H1 (cell line): ENCODE results near the gene RAI14. TPM values are rescaled to one million over a fixed set of nuclear protein-coding genes. Genes with fewer than 3 reads are reported as not detected.

Experiments
- CTCF ChIA-PET: fragments of 300-600 bp; sonication (Branson Sonifier 250); formaldehyde crosslinking; loops from one replicate; lab custom pipeline; 2021; ENCODE audit not compliant: partially characterized antibody; lab: Charles Lee
- POLR2A ChIA-PET: fragments of 300-600 bp; sonication (Branson Sonifier 250); formaldehyde crosslinking; loops from one replicate; lab custom pipeline; 2021; ENCODE audit warnings: inconsistent platforms; ENCODE audit not compliant: partially characterized antibody; lab: Charles Lee
- DNase-seq, 2 experiments: peaks; one replicate each; pipeline versions ENCODE4 v3.0.0 to v3.0.0-alpha.2; 2010 to 2022; ENCODE audit warnings: low spot score in 2 of 2, low read depth in 1 of 2, mixed read lengths in 1 of 2
- FAIRE-seq: peaks from 2 replicates; lab custom pipeline; 2011; peaks lifted over from hg19 to GRCh38; lab: Jason Lieb, UNC
- H2AFZ ChIP-seq: 2 replicates; pipeline ENCODE4 v1.8.1; 2012; ENCODE audit warnings: low read length, inconsistent platforms
- H2AK5ac ChIP-seq: 2 replicates; pipeline ENCODE4 v1.6.1; 2013; ENCODE audit warnings: low read depth, low read length
- H2BK120ac ChIP-seq: replicated peaks from 2 replicates; pipeline ENCODE3; 2013; ENCODE audit warnings: low read depth, low read length, inconsistent platforms
- H2BK12ac ChIP-seq: 2 replicates; pipeline ENCODE4 v1.6.1; 2013; ENCODE audit warnings: low read depth, low read length
- H2BK15ac ChIP-seq: 2 replicates; pipeline ENCODE4 v1.6.1; 2013; ENCODE audit warnings: low read length
- H2BK20ac ChIP-seq: 2 replicates; pipeline ENCODE4 v1.6.1; 2013; ENCODE audit warnings: low read length
- H2BK5ac ChIP-seq: 2 replicates; pipeline ENCODE4 v1.6.1; 2013; ENCODE audit warnings: low read depth, low read length
- H3K14ac ChIP-seq: 2 replicates; pipeline ENCODE4 v1.6.1; 2013; ENCODE audit warnings: inconsistent platforms; ENCODE audit not compliant: insufficient read length
- H3K18ac ChIP-seq: 2 replicates; pipeline ENCODE4 v1.6.1; 2013; ENCODE audit warnings: low read length; ENCODE audit errors: extremely low read depth
- H3K23ac ChIP-seq: 2 replicates; pipeline ENCODE4 v1.6.1; 2013; ENCODE audit warnings: inconsistent platforms; ENCODE audit not compliant: insufficient read length
- H3K23me2 ChIP-seq: 2 replicates; pipeline ENCODE4 v1.6.1; 2013; ENCODE audit warnings: low read depth, low read length
- H3K27ac ChIP-seq: 2 replicates; pipeline ENCODE4 v1.6.1; 2011; ENCODE audit warnings: low read depth, low read length, inconsistent platforms
- H3K27me3 ChIP-seq, 4 experiments: replicated peaks in 1 of 4; 1 replicate in 1 of 4; 2 replicates in 3 of 4; pipeline versions ENCODE4 v1.6.1 to v1.8.1; 2011 to 2013; ENCODE audit warnings: low read length in 3 of 4, mild to moderate bottlenecking in 3 of 4, inconsistent platforms in 2 of 4, mixed read lengths in 2 of 4, moderate library complexity in 1 of 4; ENCODE audit not compliant: control insufficient read depth in 3 of 4, insufficient read depth in 3 of 4; ENCODE audit errors: extremely low read depth in 1 of 4
- H3K36me3 ChIP-seq, 4 experiments: 2 replicates each; pipeline versions ENCODE4 v1.6.1 to v1.8.1; 2011 to 2013; ENCODE audit warnings: mild to moderate bottlenecking in 4 of 4, low read length in 3 of 4, moderate library complexity in 2 of 4, control low read depth in 1 of 4, inconsistent platforms in 1 of 4; ENCODE audit not compliant: insufficient read depth in 4 of 4, control insufficient read depth in 2 of 4
- H3K4ac ChIP-seq: replicated peaks from 2 replicates; pipeline ENCODE3; 2013; ENCODE audit warnings: low read length, low read depth, mixed read lengths, inconsistent platforms; ENCODE audit not compliant: insufficient read length
- H3K4me1 ChIP-seq, 4 experiments: replicated peaks in 1 of 4; 1 replicate in 1 of 4; 2 replicates in 3 of 4; pipeline versions ENCODE4 v1.6.1 to v1.8.1; 2011 to 2013; ENCODE audit warnings: low read length in 3 of 4, inconsistent platforms in 2 of 4, mixed read lengths in 1 of 4; ENCODE audit not compliant: insufficient read depth in 4 of 4, control insufficient read depth in 3 of 4
- H3K4me2 ChIP-seq, 2 experiments: 2 replicates each; pipeline versions ENCODE4 v1.6.1 to v1.8.1; 2011 to 2013; ENCODE audit warnings: low read depth in 2 of 2, low read length in 2 of 2, control low read depth in 1 of 2, inconsistent platforms in 1 of 2, mild to moderate bottlenecking in 1 of 2; ENCODE audit not compliant: insufficient read depth in 1 of 2
- H3K4me3 ChIP-seq, 4 experiments: fragments of 200-600, 300-600 bp in 1 of 4; sonication (generic), shearing (Covaris generic), sonication (Bioruptor Twin) in 1 of 4; 2 replicates each; pipeline versions ENCODE4 v1.5.1 to v1.8.1; 2011 to 2016; ENCODE audit warnings: low read length in 4 of 4, low read depth in 3 of 4, control low read depth in 2 of 4, inconsistent platforms in 2 of 4, mild to moderate bottlenecking in 2 of 4, mixed read lengths in 1 of 4, moderate library complexity in 1 of 4; ENCODE audit not compliant: insufficient read depth in 2 of 4; ENCODE audit errors: extremely low read depth in 1 of 4
- H3K56ac ChIP-seq: replicated peaks from 2 replicates; pipeline ENCODE3; 2013; ENCODE audit warnings: low read depth, mild to moderate bottlenecking, mixed read lengths, low read length, inconsistent platforms; ENCODE audit not compliant: insufficient read length
- H3K79me1 ChIP-seq: 2 replicates; pipeline ENCODE4 v1.6.1; 2013; ENCODE audit warnings: low read depth, low read length, control low read depth
- H3K79me2 ChIP-seq, 2 experiments: 2 replicates each; pipeline versions ENCODE4 v1.6.1 to v1.8.1; 2012 to 2013; ENCODE audit warnings: low read length in 2 of 2, mild to moderate bottlenecking in 2 of 2, inconsistent platforms in 1 of 2; ENCODE audit not compliant: insufficient read depth in 2 of 2, control insufficient read depth in 1 of 2
- H3K9ac ChIP-seq, 4 experiments: replicated peaks in 1 of 4; 1 replicate in 1 of 4; 2 replicates in 3 of 4; pipeline versions ENCODE4 v1.6.1 to v1.8.1; 2011 to 2013; ENCODE audit warnings: low read depth in 3 of 4, low read length in 3 of 4, control low read depth in 2 of 4, mild to moderate bottlenecking in 2 of 4, moderate library complexity in 2 of 4, inconsistent platforms in 1 of 4; ENCODE audit errors: extremely low read depth in 1 of 4
- H3K9me3 ChIP-seq, 2 experiments: 2 replicates each; pipeline versions ENCODE4 v1.6.1 to v1.8.1; 2012 to 2013; ENCODE audit warnings: mild to moderate bottlenecking in 2 of 2, moderate library complexity in 2 of 2, control low read depth in 1 of 2, inconsistent platforms in 1 of 2, low read depth in 1 of 2, low read length in 1 of 2, mixed read lengths in 1 of 2; ENCODE audit not compliant: insufficient read depth in 2 of 2
- H4K20me1 ChIP-seq, 2 experiments: replicated peaks in 1 of 2; 2 replicates each; pipeline versions ENCODE3 to v1.8.1; 2011 to 2013; ENCODE audit warnings: inconsistent platforms in 2 of 2, low read length in 2 of 2, mild to moderate bottlenecking in 1 of 2; ENCODE audit not compliant: insufficient read depth in 2 of 2, control insufficient read depth in 1 of 2
- H4K5ac ChIP-seq: 2 replicates; pipeline ENCODE4 v1.6.1; 2013; ENCODE audit warnings: low read length, low read depth, mixed read lengths, inconsistent platforms; ENCODE audit not compliant: insufficient read length
- H4K8ac ChIP-seq: 2 replicates; pipeline ENCODE4 v1.8.0; 2013; ENCODE audit warnings: mild to moderate bottlenecking, moderate library complexity, low read length, inconsistent platforms; ENCODE audit not compliant: insufficient read depth; ENCODE audit errors: extremely low read depth
- H4K91ac ChIP-seq: replicated peaks from 2 replicates; pipeline ENCODE3; 2013; ENCODE audit warnings: low read length, mixed read lengths, inconsistent platforms; ENCODE audit not compliant: insufficient read length
- CREB1 ChIP-seq: IDR thresholded peaks from 2 replicates; pipeline ENCODE4 v1.6.1; 2012; ENCODE audit warnings: inconsistent platforms
- GTF2F1 ChIP-seq: IDR thresholded peaks from 2 replicates; pipeline ENCODE4 v1.6.1; 2012; ENCODE audit warnings: low read depth, low read length, improper control_type of control experiment, borderline replicate concordance
- RXRA ChIP-seq: IDR thresholded peaks from 2 replicates; pipeline ENCODE4 v1.6.1; 2011; ENCODE audit warnings: low read depth, mild to moderate bottlenecking, low read length, moderate library complexity; ENCODE audit not compliant: insufficient read depth
- YY1 ChIP-seq: IDR thresholded peaks from 2 replicates; pipeline ENCODE4 v1.6.1; 2011; ENCODE audit warnings: low read depth, mild to moderate bottlenecking, low read length
- WGBS, 2 experiments: shearing (Covaris generic) in 1 of 2; methylation state at CpG; one replicate each; pipeline versions ENCODE4 v1.1.6 to v1.1.7; 2013 to 2015; ENCODE audit warnings: low lambda C conversion rate in 2 of 2, mixed read lengths in 2 of 2, inconsistent platforms in 1 of 2, low coverage in 1 of 2, missing lambda C conversion rate in 1 of 2; ENCODE audit not compliant: insufficient replicate concordance in 2 of 2, insufficient coverage in 1 of 2, insufficient read length in 1 of 2; ENCODE audit errors: extremely low coverage in 1 of 2, missing lambda C conversion rate in 1 of 2; 5-methylcytosine and 5-hydroxymethylcytosine counted together
- polyA plus RNA-seq, 7 experiments: library from polyadenylated mRNA; depleted of rRNA in 3 of 7; stranded (reverse) in 5 of 7; unstranded in 2 of 7; fragments of >200 nt in 5 of 7; fragments of 200-250 nt in 2 of 7; gene quantifications; 1 replicate in 5 of 7; 2 replicates in 1 of 7; 4 replicates in 1 of 7; pipeline versions ENCODE4 v1.2.1 to v1.2.3, GENCODE V29; 2011 to 2013; ENCODE audit warnings: missing spikeins in 2 of 7, mixed read lengths in 2 of 7
- total RNA-seq: library from RNA; stranded (reverse); fragmentation: NEBNext Ultra II Directional; extraction: Animal tissue kit (Norgen Biotek cat#: 25700); gene quantifications from 2 replicates; pipeline ENCODE4 v1.2.1, GENCODE V29; 2021

RAI14 gene
- total and polyA plus RNA-seq, 2 of the 8 experiments (the other 6 are each of a cell fraction or from before 2014, with no cell fraction given), result 48.4 to 210 TPM

DNA sequence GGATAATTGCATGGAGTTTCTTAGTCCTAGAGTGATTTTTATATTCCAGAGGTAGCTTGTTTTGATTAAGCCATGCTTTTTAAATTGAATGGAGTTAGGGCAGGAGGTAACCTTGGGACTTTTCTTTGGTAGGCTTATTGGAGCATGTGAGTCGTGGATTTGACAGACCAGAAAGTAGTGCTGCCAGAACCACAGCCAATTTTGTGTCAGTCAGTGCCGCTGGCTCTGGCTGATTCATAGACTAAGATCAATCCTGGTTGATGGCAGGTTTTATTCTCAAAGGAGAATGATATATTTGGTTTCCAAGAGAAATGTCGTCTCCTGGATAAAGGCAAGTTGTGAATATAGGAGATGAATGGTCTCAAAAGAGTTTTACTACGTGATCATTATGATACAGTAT, 20.3 kb downstream of the RAI14 start:
- no peak for FAIRE-seq
- peaks cover 25 to 26% of the 10 kb centered on the region in 2 experiments for H4K20me1 ChIP-seq
- CTCF ChIA-PET, result no interaction called here

More for the DNA sequence above, 20.3 kb downstream of the RAI14 start:
- no peak overlapping the region for H3K4me2 ChIP-seq
- H2AK5ac ChIP-seq, result no peak overlapping the region
- H3K14ac ChIP-seq, result no peak overlapping the region
- no peak overlapping the region for H2AFZ ChIP-seq
- no peak overlapping the region for H4K91ac ChIP-seq
- no peak overlapping the region for H3K4me3 ChIP-seq
- H2BK5ac ChIP-seq, result no peak overlapping the region
- no peak overlapping the region for H3K18ac ChIP-seq
- no peak overlapping the region for H4K8ac ChIP-seq
- no peaks in the 10 kb centered on the region for H3K27me3 ChIP-seq
- TF ChIP-seq CREB1 (no peak), RXRA (no peak), YY1 (no peak), GTF2F1 (no peak)
- no peak overlapping the region for H2BK15ac ChIP-seq
- H3K23ac ChIP-seq, result no peak overlapping the region
- no peak overlapping the region for H3K56ac ChIP-seq
- no peaks in the 10 kb centered on the region; a peak in 3 of 8 replicates for H3K36me3 ChIP-seq
- peaks cover 5% of the 10 kb centered on the region; the same call in 1 of the 2 replicates for H3K79me1 ChIP-seq
- H3K79me2 ChIP-seq, result peaks cover 46 to 100% of the 10 kb centered on the region in 2 experiments
- WGBS, 2 experiments, result 88% methylated on average over 4 of the region's 4 CpGs; no CpG with 5 or more reads in 1 of the 2 experiments
- no peak for DNase-seq
- H3K27ac ChIP-seq, result no peak overlapping the region
- no peak overlapping the region for H4K5ac ChIP-seq
- POLR2A ChIA-PET, result interaction anchor here (1.1 kb wide), 2 partner anchors 10 to 13 kb away, joined by 3 to 4 read pairs; no protein-coding TSS in a partner anchor
- H2BK120ac ChIP-seq, result no peak overlapping the region
- no peak overlapping the region for H2BK12ac ChIP-seq
- no peaks in the 10 kb centered on the region for H3K23me2 ChIP-seq
- no peak overlapping the region for H2BK20ac ChIP-seq
- no peak overlapping the region for H3K4ac ChIP-seq
- no peaks in the 10 kb centered on the region for H3K9me3 ChIP-seq
- no peak overlapping the region for H3K9ac ChIP-seq
- H3K4me1 ChIP-seq, result peaks cover 4 to 26% (median 10%) of the 10 kb centered on the region in 4 experiments
